ENCODE data around the gene LCA5.

GRCh38 chr6:79518842-79519241 is 18.4 kb downstream of the LCA5 start:
- no peak for TF ChIP-seq CTCF (IDR thresholded peaks at IDR 0.05; ENCODE audit: insufficient read depth, low read depth, low read length)
- no peak for TF ChIP-seq EZH2 (IDR thresholded peaks at IDR 0.05; ENCODE audit: insufficient read depth, low read length)

All from astrocyte (in vitro differentiated cells and primary cell).